Ectodermal cell (in vitro differentiated cells): Measurements from ENCODE around the gene RAB35. TPM values are rescaled to one million over a fixed set of nuclear protein-coding genes. Genes with fewer than 3 reads are reported as not detected.

ENCODE experiments used
- H3K27ac ChIP-seq: 2 replicates; pipeline ENCODE4 v1.7.0; 2013; ENCODE audit warnings: mild to moderate bottlenecking, low read depth, low read length; ENCODE audit not compliant: insufficient read depth, poor library complexity, severe bottlenecking
- H3K27me3 ChIP-seq: 2 replicates; pipeline ENCODE4 v1.7.0; 2013; ENCODE audit warnings: mild to moderate bottlenecking, low read length; ENCODE audit not compliant: insufficient read depth, control insufficient read depth, poor library complexity, severe bottlenecking
- H3K36me3 ChIP-seq: one replicate; pipeline ENCODE4 v1.7.0; 2013; ENCODE audit warnings: low read length; ENCODE audit not compliant: control insufficient read depth, insufficient read depth
- H3K4me1 ChIP-seq: one replicate; pipeline ENCODE4 v1.7.0; 2013; ENCODE audit warnings: low read length; ENCODE audit not compliant: control insufficient read depth, insufficient read depth
- H3K4me3 ChIP-seq: 2 replicates; pipeline ENCODE4 v1.7.0; 2013; ENCODE audit warnings: low read depth, low read length, control low read depth; ENCODE audit not compliant: insufficient read depth
- H3K9me3 ChIP-seq: 2 replicates; pipeline ENCODE4 v1.7.0; 2013; ENCODE audit warnings: mild to moderate bottlenecking, low read length, moderate library complexity; ENCODE audit not compliant: control insufficient read depth
- WGBS, 2 experiments: methylation state at CpG; one replicate each; pipeline ENCODE4 v1.1.7; 2013; ENCODE audit warnings: missing lambda C conversion rate in 2 of 2; 5-methylcytosine and 5-hydroxymethylcytosine counted together
- polyA plus RNA-seq, 4 experiments: library from polyadenylated mRNA; stranded (reverse); fragments of 50-300 nt; gene quantifications; one replicate each; pipeline ENCODE4 v1.2.3, GENCODE V29; 2013

The RAB35 gene
- polyA plus RNA-seq (2013, experiment 1 of 4), result 33.6 TPM
- polyA plus RNA-seq (2013, experiment 2 of 4), result 35.3 TPM
- polyA plus RNA-seq (2013, experiment 3 of 4), result 25.9 TPM
- 25.4 TPM for polyA plus RNA-seq (2013, experiment 4 of 4)

- no peaks in the 10 kb centered on the region for H3K36me3 ChIP-seq
- peak within 1 kb of the TSS; percentile 86 for H3K4me3 ChIP-seq
- no peaks in the 10 kb centered on the region for H3K9me3 ChIP-seq
- WGBS, 2 experiments, result 1% methylated on average over 50 of the region's 50 CpGs
- peak within 1 kb of the TSS; percentile 88 for H3K27ac ChIP-seq
- peaks cover 5% of the 10 kb centered on the region for H3K4me1 ChIP-seq
- no peaks in the 10 kb centered on the region for H3K27me3 ChIP-seq
Measured at GRCh38 chr12:120116441-120116791, at the start of gene RAB35. Gene RAB35, minus strand, starts transcription at chr12:120116753. Its CDS starts 103 bp downstream, at chr12:120116650.

GRCh38 chr12:120164293-120164692 lies 47.7 kb upstream of the RAB35 start:
- Histone ChIP-seq H3K4me3 (no peak overlapping the region), H3K27ac (no peak overlapping the region), H3K9me3 (no peaks in the 10 kb centered on the region), H3K36me3 (peaks cover 60% of the 10 kb centered on the region), H3K27me3 (no peaks in the 10 kb centered on the region), H3K4me1 (no peaks in the 10 kb centered on the region)
- WGBS, 2 experiments, result 94 to 95% methylated on average over 11 of the region's 11 CpGs

GRCh38 chr12:120162763-120163162 lies 46.2 kb upstream of the RAB35 start:
- no peaks in the 10 kb centered on the region for H3K27me3 ChIP-seq
- no peaks in the 10 kb centered on the region for H3K9me3 ChIP-seq
- no peak overlapping the region for H3K27ac ChIP-seq
- peaks cover 66% of the 10 kb centered on the region for H3K36me3 ChIP-seq
- 94 to 96% methylated on average over 8 of the region's 8 CpGs for WGBS, 2 experiments
- H3K4me1 ChIP-seq, result no peaks in the 10 kb centered on the region
- no peak overlapping the region for H3K4me3 ChIP-seq

GRCh38 chr12:120161852-120162251 lies 45.3 kb upstream of the RAB35 start:
- Histone ChIP-seq H3K27me3 (no peaks in the 10 kb centered on the region), H3K27ac (no peak overlapping the region), H3K4me3 (no peak overlapping the region), H3K36me3 (peaks cover 63% of the 10 kb centered on the region), H3K4me1 (no peaks in the 10 kb centered on the region), H3K9me3 (no peaks in the 10 kb centered on the region)
- 97% methylated on average over 11 of the region's 11 CpGs for WGBS, 2 experiments

- 95 to 98% methylated on average over 12 of the region's 12 CpGs for WGBS, 2 experiments
- H3K9me3 ChIP-seq, result no peaks in the 10 kb centered on the region
- no peak overlapping the region for H3K4me3 ChIP-seq
- peaks cover 79% of the 10 kb centered on the region for H3K36me3 ChIP-seq
- no peaks in the 10 kb centered on the region for H3K4me1 ChIP-seq
- H3K27me3 ChIP-seq, result no peaks in the 10 kb centered on the region
- H3K27ac ChIP-seq, result no peak overlapping the region
Measured at GRCh38 chr12:120159509-120160237, 43.1 kb upstream of the RAB35 start.

- Histone ChIP-seq H3K4me3 (no peak overlapping the region), H3K4me1 (no peaks in the 10 kb centered on the region), H3K9me3 (no peaks in the 10 kb centered on the region), H3K27ac (no peak overlapping the region), H3K27me3 (no peaks in the 10 kb centered on the region), H3K36me3 (peaks cover 81% of the 10 kb centered on the region)
- WGBS, 2 experiments, result 94 to 96% methylated on average over 10 of the region's 10 CpGs
Measured at GRCh38 chr12:120158351-120158750, 41.8 kb upstream of the RAB35 start.

- Histone ChIP-seq H3K36me3 (peaks cover 81% of the 10 kb centered on the region), H3K4me1 (no peaks in the 10 kb centered on the region), H3K27me3 (no peaks in the 10 kb centered on the region), H3K9me3 (no peaks in the 10 kb centered on the region), H3K4me3 (no peak overlapping the region), H3K27ac (no peak overlapping the region)
- WGBS, 2 experiments, result 95% methylated on average over 11 of the region's 11 CpGs
Measured at GRCh38 chr12:120157678-120158077, 41.1 kb upstream of the RAB35 start.

GRCh38 chr12:120156315-120157259 lies 40.0 kb upstream of the RAB35 start:
- no peaks in the 10 kb centered on the region for H3K4me1 ChIP-seq
- H3K27ac ChIP-seq, result no peak overlapping the region
- H3K9me3 ChIP-seq, result no peaks in the 10 kb centered on the region
- no peaks in the 10 kb centered on the region for H3K27me3 ChIP-seq
- H3K4me3 ChIP-seq, result no peak overlapping the region
- H3K36me3 ChIP-seq, result peaks cover 75% of the 10 kb centered on the region
- 96 to 97% methylated on average over 22 of the region's 22 CpGs for WGBS, 2 experiments

GRCh38 chr12:120155072-120155471 lies 38.5 kb upstream of the RAB35 start:
- H3K4me1 ChIP-seq, result no peaks in the 10 kb centered on the region
- H3K9me3 ChIP-seq, result no peaks in the 10 kb centered on the region
- H3K36me3 ChIP-seq, result peaks cover 69% of the 10 kb centered on the region
- 96% methylated on average over 15 of the region's 15 CpGs for WGBS, 2 experiments
- no peaks in the 10 kb centered on the region for H3K27me3 ChIP-seq
- H3K4me3 ChIP-seq, result no peak overlapping the region
- no peak overlapping the region for H3K27ac ChIP-seq

GRCh38 chr12:120150919-120151525 lies 34.5 kb upstream of the RAB35 start:
- peaks cover 69% of the 10 kb centered on the region for H3K36me3 ChIP-seq
- no peak overlapping the region for H3K27ac ChIP-seq
- 97% methylated on average over 22 of the region's 22 CpGs for WGBS, 2 experiments
- H3K4me1 ChIP-seq, result no peaks in the 10 kb centered on the region
- no peaks in the 10 kb centered on the region for H3K27me3 ChIP-seq
- no peaks in the 10 kb centered on the region for H3K9me3 ChIP-seq
- no peak overlapping the region for H3K4me3 ChIP-seq
